Lower leg skin (tissue), 4 donors: ENCODE data around the gene MYO1C. TPM values are rescaled to one million over a fixed set of nuclear protein-coding genes. Genes with fewer than 3 reads are reported as not detected.

Experiments
- DNase-seq, 2 donors: peaks; one replicate each; pipeline ENCODE4 v3.0.0-alpha.2; 2019; ENCODE audit warnings: low spot score in 2 of 2
- H3K4me3 ChIP-seq: fragments of 200-600 bp; sonication (generic); 2 replicates; pipeline ENCODE4 v1.5.1; 2017; ENCODE audit warnings: mild to moderate bottlenecking, low read depth; ENCODE audit not compliant: poor library complexity, severe bottlenecking
- POLR2A ChIP-seq, 2 donors: fragments of 450-650 bp; IDR thresholded peaks; one replicate each; pipeline ENCODE4 v1.6.1; 2016 to 2017; ENCODE audit warnings: antibody characterized with exemption in 2 of 2, mild to moderate bottlenecking in 1 of 2, moderate library complexity in 1 of 2
- WGBS, 2 donors: methylation state at CpG; one replicate each; pipeline ENCODE4 v1.1.5; 2018; 5-methylcytosine and 5-hydroxymethylcytosine counted together
- intact Hi-C: fragments of 100-400 bp; cut with DNase I; formaldehyde crosslinking; loops from one replicate; pipeline ENCODE4 v1.15.0; 2023; ENCODE audit warnings: low total_unique reads
- total RNA-seq, 4 donors: library from RNA; depleted of rRNA; stranded (reverse); fragments of >200 nt; gene quantifications; one replicate each; pipeline ENCODE4 v1.1.0, GENCODE V29; 2016
- TF ChIP-seq, protein P1 (sequence below), 3 donors: fragments of 450-650 bp; IDR thresholded peaks; one replicate each; pipeline ENCODE4 v1.5.1; 2016; ENCODE audit warnings: antibody characterized with exemption in 3 of 3, mild to moderate bottlenecking in 3 of 3, moderate library complexity in 2 of 3

The MYO1C gene
- total RNA-seq, 4 donors from 2014 or later: 71.3 to 101 (median 84.8) TPM

DNA sequence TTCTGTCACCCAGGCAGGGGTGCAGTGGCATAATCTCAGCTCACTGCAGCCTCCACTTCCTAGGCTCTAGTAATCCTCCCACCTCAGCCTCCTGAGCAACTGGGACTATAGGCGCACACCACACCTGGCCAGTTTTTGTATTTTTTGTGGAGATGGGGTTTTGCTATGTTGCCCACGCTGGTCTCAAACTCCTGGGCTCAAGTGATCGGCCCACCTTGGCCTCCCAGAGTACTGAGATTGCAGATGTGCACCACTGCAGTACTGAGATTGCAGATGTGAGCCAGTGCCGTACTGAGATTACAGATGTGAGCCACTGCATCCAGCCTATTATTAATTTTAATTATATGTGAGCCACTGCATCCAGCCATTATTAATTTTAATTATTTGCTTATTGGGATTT lies 50.3 kb downstream of the MYO1C start:
- intact Hi-C loops: no loop called here
- TF ChIP-seq, protein P1, sequence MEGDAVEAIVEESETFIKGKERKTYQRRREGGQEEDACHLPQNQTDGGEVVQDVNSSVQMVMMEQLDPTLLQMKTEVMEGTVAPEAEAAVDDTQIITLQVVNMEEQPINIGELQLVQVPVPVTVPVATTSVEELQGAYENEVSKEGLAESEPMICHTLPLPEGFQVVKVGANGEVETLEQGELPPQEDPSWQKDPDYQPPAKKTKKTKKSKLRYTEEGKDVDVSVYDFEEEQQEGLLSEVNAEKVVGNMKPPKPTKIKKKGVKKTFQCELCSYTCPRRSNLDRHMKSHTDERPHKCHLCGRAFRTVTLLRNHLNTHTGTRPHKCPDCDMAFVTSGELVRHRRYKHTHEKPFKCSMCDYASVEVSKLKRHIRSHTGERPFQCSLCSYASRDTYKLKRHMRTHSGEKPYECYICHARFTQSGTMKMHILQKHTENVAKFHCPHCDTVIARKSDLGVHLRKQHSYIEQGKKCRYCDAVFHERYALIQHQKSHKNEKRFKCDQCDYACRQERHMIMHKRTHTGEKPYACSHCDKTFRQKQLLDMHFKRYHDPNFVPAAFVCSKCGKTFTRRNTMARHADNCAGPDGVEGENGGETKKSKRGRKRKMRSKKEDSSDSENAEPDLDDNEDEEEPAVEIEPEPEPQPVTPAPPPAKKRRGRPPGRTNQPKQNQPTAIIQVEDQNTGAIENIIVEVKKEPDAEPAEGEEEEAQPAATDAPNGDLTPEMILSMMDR (IDR thresholded peaks at IDR 0.05): no peak
- TF ChIP-seq POLR2A (IDR thresholded peaks at IDR 0.05): no peak
- DNase-seq: no peak
- 93 to 94% methylated on average over 4 of the region's 4 CpGs for WGBS, 2 donors
- no peak overlapping the region for H3K4me3 ChIP-seq

DNA sequence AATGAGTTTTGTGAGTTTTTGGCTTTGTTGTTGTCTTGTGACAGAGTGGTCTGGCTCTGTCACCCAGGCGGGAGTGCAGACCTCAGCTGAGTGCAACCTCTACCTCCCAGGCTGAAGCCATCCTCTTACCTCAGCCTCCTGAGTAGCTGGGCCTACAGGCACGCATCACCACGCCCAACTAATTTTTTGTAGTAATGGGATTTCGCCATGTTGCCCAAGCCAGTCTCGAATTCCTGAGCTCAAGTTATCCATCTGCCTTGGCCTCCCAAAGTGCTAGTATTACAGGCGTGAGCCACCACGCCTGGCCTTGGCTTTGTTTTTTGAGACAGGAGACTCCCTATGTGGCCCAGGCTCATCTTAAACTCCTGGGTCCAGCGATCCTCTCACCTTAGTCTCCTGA lies 51.6 kb downstream of the MYO1C start:
- WGBS, 2 donors: 87 to 96% methylated on average over 8 of the region's 8 CpGs
- intact Hi-C loops: no loop called here
- no peak for DNase-seq
- H3K4me3 ChIP-seq: no peak overlapping the region
- TF ChIP-seq, protein P1 (IDR thresholded peaks at IDR 0.05): no peak
- TF ChIP-seq POLR2A (IDR thresholded peaks at IDR 0.05): no peak

DNA sequence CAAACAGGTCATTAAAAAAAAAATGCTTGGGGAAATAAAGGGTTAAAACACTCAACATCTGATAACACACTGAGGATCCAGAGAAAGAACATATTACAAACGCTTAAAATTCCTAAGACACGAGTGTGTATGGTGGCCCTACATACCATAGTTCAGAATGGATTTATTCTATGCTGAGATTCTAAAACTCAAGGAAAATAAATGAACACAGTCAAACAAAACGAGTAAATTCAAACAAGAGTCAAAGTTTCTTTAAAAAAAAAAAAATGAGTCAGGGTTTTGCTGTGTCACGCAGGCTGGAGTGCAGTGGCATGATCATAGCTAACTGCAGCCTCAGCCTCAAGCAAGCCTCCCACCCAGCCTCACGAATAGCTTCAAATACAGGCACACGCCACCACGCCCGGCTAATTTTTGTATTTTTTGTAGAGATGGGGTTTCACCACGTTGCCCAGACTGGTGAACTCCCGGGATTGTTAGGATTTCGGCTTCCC lies 53.8 kb downstream of the MYO1C start:
- no peak for DNase-seq
- no peak for TF ChIP-seq POLR2A (IDR thresholded peaks at IDR 0.05)
- TF ChIP-seq, protein P1 (IDR thresholded peaks at IDR 0.05): no peak
- 50 to 58% methylated on average over 11 of the region's 11 CpGs for WGBS, 2 donors

DNA sequence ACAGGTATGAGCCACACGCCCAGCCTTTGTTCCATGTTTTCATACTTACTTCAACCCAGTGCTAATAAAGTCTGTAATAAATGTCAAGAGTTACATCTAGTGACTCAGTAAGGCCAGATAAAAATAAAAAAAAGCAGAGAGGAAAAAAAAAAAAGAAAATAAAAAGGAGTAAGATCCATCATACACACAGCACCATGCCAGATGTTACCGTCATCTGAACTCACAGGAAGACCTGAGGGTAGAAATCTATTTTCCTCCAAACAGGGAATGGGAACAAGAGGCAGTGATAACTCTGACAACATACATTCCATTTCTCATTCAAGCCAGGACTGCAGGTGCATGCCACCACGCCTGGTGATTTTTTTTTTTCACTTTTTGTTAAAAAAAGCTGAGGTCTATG lies 57.2 kb downstream of the MYO1C start:
- intact Hi-C loops: no loop called here

More for the DNA sequence above, 53.8 kb downstream of the MYO1C start:
- intact Hi-C loops: no loop called here
- no peak overlapping the region for H3K4me3 ChIP-seq

DNA sequence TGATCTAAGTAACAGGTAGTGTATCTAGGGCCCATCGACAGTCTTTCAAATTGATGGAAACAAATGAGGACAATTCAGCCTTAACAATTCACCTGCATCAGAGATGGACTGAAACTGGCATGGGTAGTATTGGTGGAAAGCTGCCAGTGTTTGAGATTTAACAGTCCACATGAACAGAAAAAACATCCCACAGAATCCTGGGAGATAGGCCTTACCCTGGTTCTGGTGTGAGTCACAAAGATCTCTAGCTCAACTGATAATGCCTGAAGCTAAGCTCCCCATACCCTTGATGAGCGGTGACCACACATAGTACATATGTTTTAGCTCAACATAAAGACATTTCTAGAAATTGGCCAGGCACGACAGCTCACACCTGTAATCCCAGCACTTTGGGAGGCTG lies 58.3 kb downstream of the MYO1C start:
- WGBS, 2 donors: 93 to 97% methylated on average over 3 of the region's 3 CpGs
- intact Hi-C loops: no loop called here
- H3K4me3 ChIP-seq: no peak overlapping the region
- DNase-seq: no peak
- no peak for TF ChIP-seq POLR2A (IDR thresholded peaks at IDR 0.05)
- TF ChIP-seq, protein P1 (IDR thresholded peaks at IDR 0.05): no peak

More for the DNA sequence above, 57.2 kb downstream of the MYO1C start:
- 86 to 91% methylated on average over 3 of the region's 3 CpGs for WGBS, 2 donors
- TF ChIP-seq, protein P1 (IDR thresholded peaks at IDR 0.05): no peak
- TF ChIP-seq POLR2A (IDR thresholded peaks at IDR 0.05): no peak
- H3K4me3 ChIP-seq: no peak overlapping the region
- no peak for DNase-seq

DNA sequence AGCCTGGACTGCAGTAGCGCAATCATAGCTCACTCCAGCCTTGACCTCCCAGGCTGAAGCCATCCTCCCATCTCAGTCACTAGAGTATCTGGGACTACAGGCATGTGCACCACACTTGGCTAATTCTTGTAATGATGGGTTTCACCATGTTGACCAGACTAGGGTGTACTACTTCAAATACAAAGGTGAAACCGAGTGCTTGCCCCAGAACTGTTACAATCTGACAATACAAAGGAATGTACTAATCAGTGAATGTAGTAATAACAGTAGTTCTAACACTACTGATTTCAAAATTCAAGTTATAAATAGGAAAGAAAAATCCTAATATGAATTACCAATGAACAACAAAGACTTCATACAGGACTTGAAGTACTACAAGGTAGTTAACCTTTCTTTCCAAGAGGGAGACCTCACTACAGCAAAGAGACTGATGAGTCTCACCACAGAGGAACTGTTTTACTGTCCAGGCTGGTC lies 60.8 kb downstream of the MYO1C start:
- WGBS, 2 donors: 79 to 86% methylated on average over 2 of the region's 2 CpGs
- intact Hi-C loops: no loop called here

More for the DNA sequence above, 60.8 kb downstream of the MYO1C start:
- DNase-seq: no peak
- TF ChIP-seq POLR2A (IDR thresholded peaks at IDR 0.05): no peak
- TF ChIP-seq, protein P1 (IDR thresholded peaks at IDR 0.05): no peak
- no peak overlapping the region for H3K4me3 ChIP-seq
